ENCODE measurements around the gene STK25.

STK25 gene

DNA sequence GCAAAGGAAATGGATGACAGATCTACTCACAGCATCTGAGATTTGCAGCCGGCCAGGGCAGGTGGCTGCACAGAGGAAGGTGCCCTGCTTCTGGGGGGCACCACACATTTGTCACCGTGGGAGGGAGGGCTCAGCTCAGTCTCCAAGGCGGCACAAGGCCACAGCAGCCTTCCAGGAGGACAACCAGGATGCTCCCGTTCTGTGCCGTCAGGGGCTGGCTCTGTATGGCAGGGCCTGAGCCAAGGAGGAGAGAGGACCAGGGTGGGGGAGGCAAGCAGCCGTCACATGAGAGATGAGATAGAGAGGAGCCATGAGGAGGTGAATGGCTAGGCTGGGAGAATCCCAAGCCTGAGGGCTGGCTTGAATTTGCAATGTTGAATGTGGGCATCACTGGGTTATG lies 45.6 kb upstream of the STK25 start:
- ATAC-seq (ENCODE audit: low read depth): no peak
- Histone ChIP-seq H3K4me1 (ENCODE audit: insufficient read depth, poor library complexity, severe bottlenecking) (peaks cover 20% of the 10 kb centered on the region), H3K36me3 (ENCODE audit: low read depth) (no peaks in the 10 kb centered on the region), H3K27ac (ENCODE audit: poor library complexity, severe bottlenecking) (no peak overlapping the region), H3K9me3 (ENCODE audit: severe bottlenecking) (no peaks in the 10 kb centered on the region), H3K4me3 (ENCODE audit: severe bottlenecking) (no peak overlapping the region), H3K27me3 (ENCODE audit: insufficient read depth, poor library complexity, severe bottlenecking) (no peaks in the 10 kb centered on the region)
- TF ChIP-seq, protein P1, sequence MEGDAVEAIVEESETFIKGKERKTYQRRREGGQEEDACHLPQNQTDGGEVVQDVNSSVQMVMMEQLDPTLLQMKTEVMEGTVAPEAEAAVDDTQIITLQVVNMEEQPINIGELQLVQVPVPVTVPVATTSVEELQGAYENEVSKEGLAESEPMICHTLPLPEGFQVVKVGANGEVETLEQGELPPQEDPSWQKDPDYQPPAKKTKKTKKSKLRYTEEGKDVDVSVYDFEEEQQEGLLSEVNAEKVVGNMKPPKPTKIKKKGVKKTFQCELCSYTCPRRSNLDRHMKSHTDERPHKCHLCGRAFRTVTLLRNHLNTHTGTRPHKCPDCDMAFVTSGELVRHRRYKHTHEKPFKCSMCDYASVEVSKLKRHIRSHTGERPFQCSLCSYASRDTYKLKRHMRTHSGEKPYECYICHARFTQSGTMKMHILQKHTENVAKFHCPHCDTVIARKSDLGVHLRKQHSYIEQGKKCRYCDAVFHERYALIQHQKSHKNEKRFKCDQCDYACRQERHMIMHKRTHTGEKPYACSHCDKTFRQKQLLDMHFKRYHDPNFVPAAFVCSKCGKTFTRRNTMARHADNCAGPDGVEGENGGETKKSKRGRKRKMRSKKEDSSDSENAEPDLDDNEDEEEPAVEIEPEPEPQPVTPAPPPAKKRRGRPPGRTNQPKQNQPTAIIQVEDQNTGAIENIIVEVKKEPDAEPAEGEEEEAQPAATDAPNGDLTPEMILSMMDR (IDR thresholded peaks at IDR 0.05; ENCODE audit: poor library complexity, severe bottlenecking): no peak
- no peak for DNase-seq (ENCODE audit: low spot score)

DNA sequence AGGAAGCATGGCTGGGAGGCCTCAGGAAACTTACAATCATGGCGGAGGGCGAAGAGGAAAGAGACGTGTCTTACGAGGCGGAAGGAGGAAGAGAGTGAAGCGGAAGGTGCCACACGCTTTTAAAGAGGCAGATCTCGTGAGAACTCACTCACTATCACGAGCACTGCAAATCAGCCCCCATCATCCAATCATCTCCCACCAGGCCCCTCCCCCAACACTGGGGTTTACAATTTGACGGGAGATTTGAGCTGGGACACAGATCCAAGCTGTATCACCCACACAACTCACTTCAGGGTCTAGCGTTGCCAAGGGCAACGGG lies 45.1 kb upstream of the STK25 start:
- ATAC-seq (ENCODE audit: low read depth) (no peak), DNase-seq (ENCODE audit: low spot score) (no peak)
- Histone ChIP-seq H3K4me1 (ENCODE audit: insufficient read depth, poor library complexity, severe bottlenecking) (peaks cover 25% of the 10 kb centered on the region), H3K27me3 (ENCODE audit: insufficient read depth, poor library complexity, severe bottlenecking) (no peaks in the 10 kb centered on the region), H3K4me3 (ENCODE audit: severe bottlenecking) (no peak overlapping the region), H3K9me3 (ENCODE audit: severe bottlenecking) (no peaks in the 10 kb centered on the region), H3K36me3 (ENCODE audit: low read depth) (no peaks in the 10 kb centered on the region), H3K27ac (ENCODE audit: poor library complexity, severe bottlenecking) (no peak overlapping the region)
- TF ChIP-seq, protein P1 (IDR thresholded peaks at IDR 0.05; ENCODE audit: poor library complexity, severe bottlenecking): no peak

DNA sequence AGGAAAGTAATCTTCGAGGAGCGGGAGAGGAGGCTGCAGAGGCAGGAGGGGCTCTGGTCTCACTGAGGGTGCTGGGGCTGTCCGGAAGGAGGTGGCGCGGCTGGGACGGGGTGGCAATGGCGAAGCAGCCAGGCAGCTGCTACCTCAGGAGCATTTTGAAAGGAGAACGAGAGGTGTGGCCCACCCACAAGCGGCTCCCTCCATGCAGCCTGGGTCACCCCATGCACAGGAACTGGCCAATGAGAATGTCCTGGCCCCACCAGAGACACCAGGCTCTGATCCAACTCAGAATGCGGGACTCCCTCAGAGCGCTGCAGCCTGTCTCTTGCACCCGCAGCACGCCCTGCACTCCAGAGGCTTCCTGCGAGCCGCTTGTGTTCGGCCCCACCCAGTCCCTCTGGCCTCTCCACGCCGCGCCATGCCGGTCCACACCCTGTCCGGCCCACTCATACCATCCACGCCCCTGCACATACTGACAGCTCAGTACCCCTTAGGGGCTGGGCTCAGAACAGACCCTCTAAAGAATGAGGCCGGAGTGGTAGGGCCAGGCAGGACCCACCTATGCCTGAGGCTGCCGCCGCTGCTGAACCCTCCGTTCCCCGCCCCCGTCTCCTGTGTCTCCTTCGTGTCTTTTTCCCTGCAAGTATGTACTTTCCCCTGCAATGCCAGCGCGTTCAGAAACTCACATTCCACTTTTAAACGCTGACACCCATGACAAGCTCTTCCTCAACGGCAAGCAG lies 43.8 kb upstream of the STK25 start:
- H3K27ac ChIP-seq (ENCODE audit: poor library complexity, severe bottlenecking): no peak overlapping the region
- no peak overlapping the region for H3K4me3 ChIP-seq (ENCODE audit: severe bottlenecking)
- TF ChIP-seq, protein P1 (IDR thresholded peaks at IDR 0.05; ENCODE audit: poor library complexity, severe bottlenecking): no peak
- peaks cover 21% of the 10 kb centered on the region for H3K4me1 ChIP-seq (ENCODE audit: insufficient read depth, poor library complexity, severe bottlenecking)
- H3K27me3 ChIP-seq (ENCODE audit: insufficient read depth, poor library complexity, severe bottlenecking): no peaks in the 10 kb centered on the region
- ATAC-seq (ENCODE audit: low read depth): no peak
- no peak for DNase-seq (ENCODE audit: low spot score)
- H3K36me3 ChIP-seq (ENCODE audit: low read depth): no peaks in the 10 kb centered on the region
- H3K9me3 ChIP-seq (ENCODE audit: severe bottlenecking): no peaks in the 10 kb centered on the region

DNA sequence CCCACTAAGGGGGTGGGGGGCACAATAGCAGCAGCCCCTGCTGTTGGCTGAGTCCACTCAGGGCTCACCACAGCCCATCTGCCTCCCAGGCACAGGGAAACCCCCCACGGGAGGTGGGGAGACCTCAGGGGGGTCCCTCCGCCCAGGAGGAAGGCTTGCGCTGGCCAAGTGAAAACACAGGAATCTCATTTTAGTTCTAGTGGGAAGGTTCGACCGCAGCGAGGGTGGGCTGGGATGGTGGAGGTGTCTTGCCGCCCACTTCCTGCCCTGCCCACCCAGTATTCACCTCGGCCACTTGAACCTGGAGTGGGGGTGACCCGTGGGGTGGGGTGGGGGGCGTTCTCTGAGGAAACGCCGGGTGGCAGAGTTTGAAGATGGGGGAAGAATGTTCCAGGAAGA lies 43.2 kb upstream of the STK25 start:
- ATAC-seq (ENCODE audit: low read depth): no peak
- DNase-seq (ENCODE audit: low spot score): no peak
- Histone ChIP-seq H3K9me3 (ENCODE audit: severe bottlenecking) (no peaks in the 10 kb centered on the region), H3K4me3 (ENCODE audit: severe bottlenecking) (no peak overlapping the region), H3K27ac (ENCODE audit: poor library complexity, severe bottlenecking) (no peak overlapping the region), H3K4me1 (ENCODE audit: insufficient read depth, poor library complexity, severe bottlenecking) (peaks cover 27% of the 10 kb centered on the region), H3K36me3 (ENCODE audit: low read depth) (no peaks in the 10 kb centered on the region), H3K27me3 (ENCODE audit: insufficient read depth, poor library complexity, severe bottlenecking) (no peaks in the 10 kb centered on the region)
- TF ChIP-seq, protein P1 (IDR thresholded peaks at IDR 0.05; ENCODE audit: poor library complexity, severe bottlenecking): no peak

Measured in RWPE2 (cell line).